Measurements from ENCODE around the gene CDK6. TPM values are rescaled to one million over a fixed set of nuclear protein-coding genes. Genes with fewer than 3 reads are reported as not detected.
"Not testable (repeated sequence)": the region's sequence is repeated elsewhere in the genome, so short reads cannot be mapped to it uniquely, and the experiment has no call there.

CDK6 gene
- polyA plus RNA-seq (2011; rRNA removed) (22.4 and 25.9 TPM in 2 replicates), polyA plus RNA-seq (2017; fragmentation: RNase III; extraction: RNeasy Plus Mini Kit Qiagen cat#74134 plus additional on column Dnase treatment) (12.9 to 16.1 TPM (median 13.6 TPM) in 3 replicates), polyA minus RNA-seq (2011; rRNA and poly(A)+ RNA removed) (51.8 and 65.6 TPM in 2 replicates)
- 6.9 and 7.9 TPM in 2 replicates for polyA plus RNA-seq (2012; cell fraction: cytosol; rRNA removed)
- polyA plus RNA-seq (2012; cell fraction: nucleus; rRNA removed): 13.6 and 14.3 TPM in 2 replicates

- H3K4me3 ChIP-seq: peak within 1 kb of the TSS; percentile 80
- POLR2A ChIA-PET: interaction anchor here (0.5 to 1.7 kb wide), 5 partner anchors 70 to 1634 kb away, joined by 3 to 5 read pairs (median 4); no protein-coding TSS in a partner anchor
- H3K4me2 ChIP-seq: peak within 1 kb of the TSS; percentile 85
- ATAC-seq: peak; percentile 21 to 30; a peak in 4 of 6 replicates
- H3K27ac ChIP-seq: peak within 1 kb of the TSS; percentile 92 to 96
- peaks cover 3% of the 10 kb centered on the region; the same call in 1 of the 3 replicates for H3K4me1 ChIP-seq
- TF ChIP-seq KDM5A (IDR thresholded peaks at IDR 0.05) (no peak), JUN (IDR thresholded peaks at IDR 0.05) (peak in 1 of 2 experiments; percentile 58; a peak in 3 of 5 replicates), PHF8 (IDR thresholded peaks at IDR 0.05; ENCODE audit: borderline replicate concordance, low read depth) (0 out of 2 replicates have a peak, but pooled peaks have one; percentile 7), CEBPB (IDR thresholded peaks at IDR 0.05) (no peak)
- TF ChIP-seq, protein P1, sequence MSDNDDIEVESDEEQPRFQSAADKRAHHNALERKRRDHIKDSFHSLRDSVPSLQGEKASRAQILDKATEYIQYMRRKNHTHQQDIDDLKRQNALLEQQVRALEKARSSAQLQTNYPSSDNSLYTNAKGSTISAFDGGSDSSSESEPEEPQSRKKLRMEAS (IDR thresholded peaks at IDR 0.05): peak; percentile 75
- TF ChIP-seq, protein P2, sequence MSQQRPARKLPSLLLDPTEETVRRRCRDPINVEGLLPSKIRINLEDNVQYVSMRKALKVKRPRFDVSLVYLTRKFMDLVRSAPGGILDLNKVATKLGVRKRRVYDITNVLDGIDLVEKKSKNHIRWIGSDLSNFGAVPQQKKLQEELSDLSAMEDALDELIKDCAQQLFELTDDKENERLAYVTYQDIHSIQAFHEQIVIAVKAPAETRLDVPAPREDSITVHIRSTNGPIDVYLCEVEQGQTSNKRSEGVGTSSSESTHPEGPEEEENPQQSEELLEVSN (IDR thresholded peaks at IDR 0.05; ENCODE audit: borderline replicate concordance, low read depth): peak; percentile 56; the same call in 1 of the 2 replicates
- CTCF ChIA-PET: interaction anchor here (0.6 to 0.8 kb wide), 2 partner anchors 147 to 327 kb away, joined by 3 read pairs; no protein-coding TSS in a partner anchor
- H3K9me3 ChIP-seq: no peaks in the 10 kb centered on the region
- FAIRE-seq: no peak
- WGBS (ENCODE audit: missing lambda C conversion rate): 3% methylated on average over 6 of the region's 54 CpGs
- peak; percentile 38 to 56 for DNase-seq (ENCODE audit: low read depth in 1 of 2, low spot score in 1 of 2)
These were observed at the start of gene CDK6 for GRCh38 chr7:92836489-92836999. TSS of gene CDK6 (minus strand) at chr7:92836573. CDS start at chr7:92833323, 3,250 bp downstream.

DNA sequence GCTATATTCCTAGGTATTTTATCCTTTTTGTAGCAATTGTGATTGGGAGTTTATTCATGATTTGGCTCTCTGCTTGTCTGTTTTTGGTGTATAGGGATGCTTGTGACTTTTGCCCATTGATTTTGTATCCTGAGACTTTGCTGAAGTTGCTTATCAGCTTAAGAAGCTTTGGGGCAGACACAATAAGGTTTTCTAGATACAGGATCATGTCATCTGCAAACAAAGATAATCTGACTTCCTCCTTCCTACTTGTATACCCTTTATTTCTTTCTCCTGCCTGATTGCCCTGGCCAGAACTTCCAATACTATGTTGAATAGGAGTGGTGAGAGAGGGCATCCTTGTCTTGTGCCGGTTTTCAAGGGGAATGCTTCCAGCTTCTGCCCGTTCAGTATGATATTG lies 49.7 kb upstream of the CDK6 start:
- FAIRE-seq: not testable (repeated sequence)

DNA sequence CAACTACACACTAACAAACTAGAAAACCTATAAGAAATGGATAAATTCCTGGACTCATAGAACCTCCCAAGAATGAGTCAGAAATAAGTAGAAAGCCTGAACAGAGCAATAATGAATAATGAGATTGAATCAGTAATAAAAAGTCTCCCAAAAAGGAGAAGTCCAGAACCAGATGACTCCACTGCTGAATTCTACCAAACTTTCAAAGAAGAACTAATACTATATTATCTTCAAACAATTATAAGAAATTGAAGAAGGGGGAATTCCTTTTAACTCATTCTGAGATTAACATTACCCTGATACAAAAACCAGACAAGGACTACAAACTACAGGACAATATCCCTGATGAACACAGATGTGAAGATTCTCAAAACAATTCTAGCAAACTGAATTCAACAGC lies 47.8 kb upstream of the CDK6 start:
- 0 out of 3 replicates have a peak, but pooled peaks cover 2% of the 10 kb centered on the region for H3K9me3 ChIP-seq
- FAIRE-seq (no peak), DNase-seq (ENCODE audit: low read depth in 1 of 2, low spot score in 1 of 2) (no peak), ATAC-seq (no peak)
- CTCF ChIA-PET: no interaction called here
- POLR2A ChIA-PET: no interaction called here
- TF ChIP-seq KDM1A (IDR thresholded peaks at IDR 0.05; ENCODE audit: low read depth): no peak
- H3K27ac ChIP-seq: no peak overlapping the region
- H3K4me1 ChIP-seq: no peaks in the 10 kb centered on the region
- H3K4me2 ChIP-seq: no peak overlapping the region
- no peak overlapping the region for H3K4me3 ChIP-seq

More for the DNA sequence above, 49.7 kb upstream of the CDK6 start:
- ATAC-seq; H3K9me3 ChIP-seq; DNase-seq (ENCODE audit: low read depth in 1 of 2, low spot score in 1 of 2); H3K27ac ChIP-seq; CTCF ChIA-PET; H3K4me1 ChIP-seq; H3K4me3 ChIP-seq; H3K4me2 ChIP-seq; POLR2A ChIA-PET: not testable (repeated sequence)
- WGBS (ENCODE audit: missing lambda C conversion rate): 42% methylated on average over 2 of the region's 2 CpGs

DNA sequence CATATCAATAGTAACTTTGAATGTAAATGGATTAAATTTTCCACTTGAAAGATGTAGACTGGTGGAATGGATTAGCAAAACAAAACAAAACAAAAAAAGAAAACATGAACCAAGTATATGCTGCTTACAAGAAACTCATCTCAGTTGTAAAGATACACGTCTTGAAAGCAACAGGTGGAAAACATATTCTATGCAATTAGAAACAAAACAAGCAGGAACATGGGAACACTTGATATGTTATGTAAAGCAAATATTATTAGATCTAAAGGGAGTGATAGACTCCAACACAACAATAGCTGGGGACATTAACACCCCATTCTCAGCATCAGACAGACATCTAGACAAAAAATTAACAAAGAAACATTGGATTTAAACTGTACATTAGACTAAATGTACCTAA lies 46.4 kb upstream of the CDK6 start:
- ChIA-PET POLR2A (no interaction called here), CTCF (interaction anchor here (1.2 kb wide), 1 partner anchor 13 kb away, joined by 4 read pairs; no protein-coding TSS in a partner anchor)
- no peak overlapping the region for H3K4me2 ChIP-seq
- WGBS (ENCODE audit: missing lambda C conversion rate): 0% methylated on average over 1 of the region's 1 CpG
- H3K9me3 ChIP-seq: 0 out of 3 replicates have a peak, but pooled peaks cover under 1% of the 10 kb centered on the region
- no peak overlapping the region for H3K4me3 ChIP-seq
- ATAC-seq (no peak), DNase-seq (ENCODE audit: low read depth in 1 of 2, low spot score in 1 of 2) (no peak), FAIRE-seq (no peak)
- H3K4me1 ChIP-seq: no peaks in the 10 kb centered on the region
- TF ChIP-seq POLR2A (IDR thresholded peaks at IDR 0.05; ENCODE audit: low read length): no peak
- TF ChIP-seq CBX8 (IDR thresholded peaks at IDR 0.05): no peak
- TF ChIP-seq MYC (IDR thresholded peaks at IDR 0.05; ENCODE audit: borderline replicate concordance, low read length): no peak
- no peak for TF ChIP-seq FOSB (CRISPR knock-in tag; IDR thresholded peaks at IDR 0.05)
- H3K27ac ChIP-seq: no peak overlapping the region

- CTCF ChIA-PET: no interaction called here
- no peak overlapping the region for H3K27ac ChIP-seq
- no peak for ATAC-seq
These were observed 44.7 kb upstream of the CDK6 start for GRCh38 chr7:92881091-92881485.

More at GRCh38 chr7:92881091-92881485, 44.7 kb upstream of the CDK6 start:
- no peak for FAIRE-seq
- WGBS (ENCODE audit: missing lambda C conversion rate): 34% methylated on average over 4 of the region's 4 CpGs
- H3K4me2 ChIP-seq: no peak overlapping the region
- POLR2A ChIA-PET: no interaction called here
- no peak for DNase-seq (ENCODE audit: low read depth in 1 of 2, low spot score in 1 of 2)
- no peak overlapping the region for H3K4me3 ChIP-seq
- no peaks in the 10 kb centered on the region for H3K4me1 ChIP-seq
- TF ChIP-seq FOXS1 (CRISPR knock-in tag; IDR thresholded peaks at IDR 0.05) (no peak), CHD4 (IDR thresholded peaks at IDR 0.05; ENCODE audit: borderline replicate concordance) (no peak), RARB (CRISPR knock-in tag; IDR thresholded peaks at IDR 0.05) (no peak), CBX8 (IDR thresholded peaks at IDR 0.05) (no peak), TP53 (CRISPR knock-in tag; IDR thresholded peaks at IDR 0.05) (no peak), MAFK (IDR thresholded peaks at IDR 0.05; ENCODE audit: partially characterized antibody) (no peak), BCL3 (IDR thresholded peaks at IDR 0.05) (no peak), POLR2A (IDR thresholded peaks at IDR 0.05; ENCODE audit: low read length) (no peak)
- H3K9me3 ChIP-seq: no peaks in the 10 kb centered on the region

Data from A549 (cell line).